B cell (primary cell): ENCODE measurements around the gene CCDC7.
"Not testable (repeated sequence)": the region's sequence is repeated elsewhere in the genome, so short reads cannot be mapped to it uniquely, and the experiment has no call there.

Experiments
- CTCF ChIP-seq: fragments of 200-600 bp; IDR thresholded peaks from one replicate; pipeline ENCODE4 v1.8.0; 2022; ENCODE audit warnings: antibody characterized with exemption, mild to moderate bottlenecking
- EZH2 ChIP-seq: IDR thresholded peaks from 2 replicates; pipeline ENCODE4 v1.6.1; 2012; ENCODE audit warnings: borderline replicate concordance, low read depth, mild to moderate bottlenecking, moderate library complexity, low read length; ENCODE audit not compliant: insufficient read depth, poor library complexity, severe bottlenecking

DNA sequence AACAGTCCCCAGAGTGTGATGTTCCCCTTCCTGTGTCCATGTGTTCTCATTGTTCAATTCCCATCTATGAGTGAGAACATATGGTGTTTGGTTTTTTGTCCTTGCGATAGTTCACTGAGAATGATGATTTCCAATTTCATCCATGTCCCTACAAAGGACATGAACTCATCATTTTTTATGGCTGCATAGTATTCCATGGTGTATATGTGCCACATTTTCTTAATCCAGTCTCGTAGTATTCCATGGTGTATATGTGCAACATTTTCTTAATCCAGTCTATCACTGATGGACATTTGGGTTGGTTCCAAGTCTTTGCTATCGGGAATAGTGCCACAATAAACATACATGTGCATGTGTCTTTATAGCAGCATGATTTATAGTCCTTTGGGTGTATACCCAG is 46.2 kb upstream of the CCDC7 start:
- not testable (repeated sequence) for TF ChIP-seq EZH2, CTCF
